ENCODE measurements around the gene SLC8A1.

GRCh38 chr2:40299173-40299572 lies 152.7 kb downstream of the SLC8A1 start:
- TF ChIP-seq POLR2A (IDR thresholded peaks at IDR 0.05) (no peak), CTCF (IDR thresholded peaks at IDR 0.05) (no peak)
